HG02610 (cell line): ENCODE data around the gene NTN4.
"Not testable (repeated sequence)": the region's sequence is repeated elsewhere in the genome, so short reads cannot be mapped to it uniquely, and the experiment has no call there.

Source experiments
- ATAC-seq: cut with Tn5 transposase; IDR thresholded peaks from one replicate; pipeline ENCODE4 v1.9.1; 2021; ENCODE audit warnings: mild to moderate bottlenecking, moderate library complexity; ENCODE audit not compliant: unreplicated experiment

Gene NTN4

GRCh38 chr12:95671265-95671664 lies 119.3 kb downstream of the NTN4 start:
- ATAC-seq = no peak

GRCh38 chr12:95663525-95663924 lies 127.0 kb downstream of the NTN4 start:
- ATAC-seq = no peak

GRCh38 chr12:95661360-95661759 lies 129.2 kb downstream of the NTN4 start:
- ATAC-seq = no peak

- no peak for ATAC-seq
Observed at GRCh38 chr12:95658386-95658785, 132.2 kb downstream of the NTN4 start.

GRCh38 chr12:95654665-95655064 lies 135.9 kb downstream of the NTN4 start:
- ATAC-seq = not testable (repeated sequence)

GRCh38 chr12:95653771-95654546 lies 136.6 kb downstream of the NTN4 start:
- no peak for ATAC-seq

- ATAC-seq = no peak
Observed at GRCh38 chr12:95651681-95652080, 138.9 kb downstream of the NTN4 start.

GRCh38 chr12:95648990-95649791 lies 141.4 kb downstream of the NTN4 start:
- no peak for ATAC-seq

- no peak for ATAC-seq
Observed at GRCh38 chr12:95646781-95647190, 143.8 kb downstream of the NTN4 start.

GRCh38 chr12:95643256-95643655 lies 147.3 kb downstream of the NTN4 start:
- ATAC-seq = no peak

- ATAC-seq = no peak
Observed at GRCh38 chr12:95642583-95642982, 148.0 kb downstream of the NTN4 start.

GRCh38 chr12:95641299-95641952 lies 149.1 kb downstream of the NTN4 start:
- ATAC-seq = no peak

- no peak for ATAC-seq
Observed at GRCh38 chr12:95640516-95640915, 150.0 kb downstream of the NTN4 start.

- ATAC-seq = no peak
Observed at GRCh38 chr12:95637471-95638155, 153.0 kb downstream of the NTN4 start.

- no peak for ATAC-seq
Observed at GRCh38 chr12:95637010-95637409, 153.6 kb downstream of the NTN4 start.

- ATAC-seq = no peak
Observed at GRCh38 chr12:95634622-95635621, 155.6 kb downstream of the NTN4 start.

- no peak for ATAC-seq
Observed at GRCh38 chr12:95633732-95634465, 156.7 kb downstream of the NTN4 start.

- ATAC-seq = no peak
Observed at GRCh38 chr12:95633049-95633731, 157.4 kb downstream of the NTN4 start.

GRCh38 chr12:95630496-95630895 lies 160.1 kb downstream of the NTN4 start:
- no peak for ATAC-seq
